Erythroblast (primary cell): ENCODE results near the gene HAUS3.

Source experiments
- GATA1 ChIP-seq: IDR thresholded peaks from 2 replicates; pipeline ENCODE4 v1.6.1; 2011; ENCODE audit warnings: low read depth, mild to moderate bottlenecking, control low read depth, low read length, moderate library complexity
- POLR2A ChIP-seq: IDR thresholded peaks from 2 replicates; pipeline ENCODE4 v1.6.1; 2011; ENCODE audit warnings: mild to moderate bottlenecking, low read length

- TF ChIP-seq POLR2A, result no peak
- no peak for TF ChIP-seq GATA1
Measured at GRCh38 chr4:2271279-2272025, 29.5 kb upstream of the HAUS3 start.
